ENCODE results near the gene CDK14.

Gene CDK14

DNA sequence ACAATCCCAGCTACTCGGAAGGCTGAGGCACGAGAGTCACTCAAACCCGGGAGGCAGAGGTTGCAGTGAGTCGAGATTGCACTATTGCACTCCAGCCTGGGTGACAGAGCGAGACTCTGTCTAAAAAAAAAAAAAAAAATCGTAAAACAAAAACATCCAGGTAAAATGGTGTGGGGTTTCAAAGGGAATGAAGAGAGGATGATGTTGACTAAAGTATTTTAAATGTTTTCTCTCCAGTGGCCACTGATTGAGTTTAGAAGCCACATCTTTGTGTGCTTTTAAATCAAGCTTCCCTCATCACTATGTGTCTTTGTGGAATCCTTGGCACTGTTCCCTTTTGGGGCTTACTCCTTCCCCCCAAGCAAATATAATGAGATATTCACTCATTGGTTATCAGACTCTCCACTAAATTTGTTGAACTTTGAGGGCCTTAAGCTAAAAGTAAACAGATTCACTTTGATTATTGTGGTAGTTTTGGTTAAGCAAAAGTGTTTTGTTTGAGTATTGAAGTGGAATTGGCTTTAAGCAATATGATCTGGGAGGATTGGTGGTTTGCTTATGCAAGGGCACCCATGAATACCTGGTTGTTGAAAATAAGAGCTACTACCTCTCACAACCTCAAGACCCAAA lies 162.9 kb downstream of the CDK14 start:
- TF ChIP-seq POLR2AphosphoS5 (IDR thresholded peaks at IDR 0.05; ENCODE audit: low read depth, low read length) (no peak), TAF1 (IDR thresholded peaks at IDR 0.05; ENCODE audit: borderline replicate concordance, insufficient read depth, low read length) (no peak), FOXP2 (optimal IDR thresholded peaks at IDR 0.05; ENCODE audit: borderline replicate concordance, extremely low read depth, extremely low read length, insufficient read depth) (no peak), SIN3A (IDR thresholded peaks at IDR 0.05; ENCODE audit: borderline replicate concordance, insufficient read depth, low read length) (no peak), REST (IDR thresholded peaks at IDR 0.05; ENCODE audit: insufficient read depth in 1 of 2, low read depth in 2 of 2, low read length in 2 of 2) (no peak)

DNA sequence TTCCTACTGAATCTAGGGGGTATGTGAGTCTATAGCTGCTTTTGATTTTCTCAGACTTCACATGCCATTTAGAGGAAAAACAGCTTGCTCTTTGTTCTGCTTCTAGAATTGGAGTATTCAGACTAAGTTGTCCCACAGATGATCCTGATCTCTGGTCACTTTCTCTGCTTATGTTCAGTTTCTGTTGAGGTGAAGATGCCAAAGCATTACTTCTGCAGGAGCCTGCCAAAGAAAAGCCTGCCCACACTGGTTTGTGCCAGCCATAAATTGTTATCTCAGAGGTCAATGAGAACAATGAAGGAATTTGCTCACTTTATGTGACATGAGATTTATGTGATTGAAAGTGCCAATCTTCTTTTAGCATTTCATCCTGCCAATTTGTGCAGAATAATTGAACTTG lies 163.6 kb downstream of the CDK14 start:
- TF ChIP-seq REST (IDR thresholded peaks at IDR 0.05; ENCODE audit: insufficient read depth in 1 of 2, low read depth in 2 of 2, low read length in 2 of 2) (no peak), SIN3A (IDR thresholded peaks at IDR 0.05; ENCODE audit: borderline replicate concordance, insufficient read depth, low read length) (no peak), POLR2AphosphoS5 (IDR thresholded peaks at IDR 0.05; ENCODE audit: low read depth, low read length) (no peak), FOXP2 (optimal IDR thresholded peaks at IDR 0.05; ENCODE audit: borderline replicate concordance, extremely low read depth, extremely low read length, insufficient read depth) (no peak), TAF1 (IDR thresholded peaks at IDR 0.05; ENCODE audit: borderline replicate concordance, insufficient read depth, low read length) (no peak)

DNA sequence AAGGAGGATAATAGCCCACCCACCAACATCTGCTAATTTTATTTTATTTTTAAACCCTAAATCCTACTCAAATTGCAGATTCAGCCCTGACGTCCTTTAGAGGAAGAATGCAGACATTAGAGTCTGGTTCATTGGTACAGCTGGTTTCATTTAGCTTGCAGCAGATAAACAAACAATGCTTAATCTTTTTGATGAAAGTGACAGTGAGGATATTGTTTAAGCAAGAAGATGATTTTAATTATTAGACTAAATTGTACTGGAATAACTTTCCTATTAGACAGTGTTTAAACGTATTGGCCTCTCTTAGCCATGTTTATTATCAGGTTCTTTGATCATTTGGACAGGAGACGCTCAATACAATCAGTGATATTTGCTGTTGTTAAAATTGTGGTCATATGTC lies 164.8 kb downstream of the CDK14 start:
- TF ChIP-seq REST (IDR thresholded peaks at IDR 0.05; ENCODE audit: insufficient read depth in 1 of 2, low read depth in 2 of 2, low read length in 2 of 2) (no peak), SIN3A (IDR thresholded peaks at IDR 0.05; ENCODE audit: borderline replicate concordance, insufficient read depth, low read length) (no peak)

GRCh38 chr7:90761584-90761983 lies 165.5 kb downstream of the CDK14 start:
- TF ChIP-seq FOXP2 (optimal IDR thresholded peaks at IDR 0.05; ENCODE audit: borderline replicate concordance, extremely low read depth, extremely low read length, insufficient read depth), result no peak
- no peak for TF ChIP-seq POLR2AphosphoS5 (IDR thresholded peaks at IDR 0.05; ENCODE audit: low read depth, low read length)
- TF ChIP-seq TAF1 (IDR thresholded peaks at IDR 0.05; ENCODE audit: borderline replicate concordance, insufficient read depth, low read length), result no peak
- TF ChIP-seq SIN3A (IDR thresholded peaks at IDR 0.05; ENCODE audit: borderline replicate concordance, insufficient read depth, low read length), result no peak
- no peak for TF ChIP-seq REST (IDR thresholded peaks at IDR 0.05; ENCODE audit: insufficient read depth in 1 of 2, low read depth in 2 of 2, low read length in 2 of 2)

DNA sequence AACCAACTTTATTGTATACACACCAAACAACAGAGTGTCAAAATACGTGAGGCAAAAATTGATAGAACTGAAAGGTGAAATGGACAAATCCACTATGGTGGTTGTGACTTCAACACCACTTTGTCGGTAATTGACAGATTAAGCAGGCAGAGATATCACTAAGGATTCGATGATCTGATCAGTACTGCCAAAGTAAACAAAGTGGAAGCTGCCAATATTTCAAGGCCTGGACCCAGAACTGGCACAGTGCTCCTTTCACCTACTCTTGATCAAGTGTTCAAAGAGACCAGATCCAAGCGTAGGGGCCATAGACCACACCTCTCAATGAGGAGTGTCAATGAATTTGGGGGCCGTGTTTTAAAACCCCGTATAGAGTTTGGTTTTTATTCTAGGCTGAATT lies 167.0 kb downstream of the CDK14 start:
- TF ChIP-seq TAF1 (IDR thresholded peaks at IDR 0.05; ENCODE audit: borderline replicate concordance, insufficient read depth, low read length), result no peak
- TF ChIP-seq FOXP2 (optimal IDR thresholded peaks at IDR 0.05; ENCODE audit: borderline replicate concordance, extremely low read depth, extremely low read length, insufficient read depth), result no peak
- TF ChIP-seq REST (IDR thresholded peaks at IDR 0.05; ENCODE audit: insufficient read depth in 1 of 2, low read depth in 2 of 2, low read length in 2 of 2), result no peak
- TF ChIP-seq POLR2AphosphoS5 (IDR thresholded peaks at IDR 0.05; ENCODE audit: low read depth, low read length), result no peak
- no peak for TF ChIP-seq SIN3A (IDR thresholded peaks at IDR 0.05; ENCODE audit: borderline replicate concordance, insufficient read depth, low read length)

All from PFSK-1 (cell line).